Activated naive CD4-positive, alpha-beta T cell treated with Interleukin-2 at 50 U/mL for 16 hours (primary cell): ENCODE data around the gene EIF1AD.
"Not testable (repeated sequence)": the region's sequence is repeated elsewhere in the genome, so short reads cannot be mapped to it uniquely, and the experiment has no call there.

Experiments used
- DNase-seq: peaks from one replicate; pipeline ENCODE4 v3.0.0-alpha.2; 2020

The EIF1AD gene

GRCh38 chr11:66020618-66021357, 18.8 kb upstream of the EIF1AD start:
- DNase-seq: peak; percentile 22

GRCh38 chr11:66020212-66020611, 18.3 kb upstream of the EIF1AD start:
- DNase-seq: no peak

- DNase-seq: peak; percentile 27
These were observed 15.4 kb upstream of the EIF1AD start for GRCh38 chr11:66017321-66017720.

GRCh38 chr11:66016793-66017177, 14.8 kb upstream of the EIF1AD start:
- no peak for DNase-seq

- no peak for DNase-seq
These were observed 14.2 kb upstream of the EIF1AD start for GRCh38 chr11:66015936-66016792.

- DNase-seq: no peak
These were observed 13.5 kb upstream of the EIF1AD start for GRCh38 chr11:66015454-66015881.

- DNase-seq: no peak
These were observed 13.0 kb upstream of the EIF1AD start for GRCh38 chr11:66014804-66015453.

GRCh38 chr11:66013762-66014100, 11.8 kb upstream of the EIF1AD start:
- DNase-seq: no peak

GRCh38 chr11:66012946-66013761, 11.2 kb upstream of the EIF1AD start:
- no peak for DNase-seq

GRCh38 chr11:66012371-66012945, 10.5 kb upstream of the EIF1AD start:
- DNase-seq: no peak

- no peak for DNase-seq
These were observed 9.9 kb upstream of the EIF1AD start, which contains the start of gene CST6 for GRCh38 chr11:66011785-66012303. CST6 (plus strand) TSS chr11:66012008; CDS start chr11:66012045, 37 bp downstream.

GRCh38 chr11:66011239-66011784, 9.4 kb upstream of the EIF1AD start:
- no peak for DNase-seq

- DNase-seq: not testable (repeated sequence)
These were observed 8.1 kb upstream of the EIF1AD start for GRCh38 chr11:66010036-66010435.

GRCh38 chr11:66008468-66009101, 6.6 kb upstream of the EIF1AD start:
- DNase-seq: no peak

- no peak for DNase-seq
These were observed 6.1 kb upstream of the EIF1AD start for GRCh38 chr11:66008095-66008467.

GRCh38 chr11:66007201-66007634, 5.3 kb upstream of the EIF1AD start:
- DNase-seq: no peak

GRCh38 chr11:66006891-66007176, 4.9 kb upstream of the EIF1AD start:
- DNase-seq: no peak

GRCh38 chr11:66006134-66006890, 4.4 kb upstream of the EIF1AD start:
- no peak for DNase-seq

GRCh38 chr11:66004186-66004585, 2.2 kb upstream of the EIF1AD start:
- no peak for DNase-seq

- no peak for DNase-seq
These were observed 1.3 kb upstream of the EIF1AD start for GRCh38 chr11:66003291-66003690.
